Stimulated activated CD8-positive, alpha-beta memory T cell treated with anti-CD3 and anti-CD28 coated beads, Interleukin-15, amount 100 ng/mL, for 4 hours (primary cell): ENCODE data around the gene GPC5.
"Not testable (repeated sequence)": the region's sequence is repeated elsewhere in the genome, so short reads cannot be mapped to it uniquely, and the experiment has no call there.

Experiments
- DNase-seq, 2 donors: peaks; one replicate each; pipeline ENCODE4 v3.0.0-alpha.2; 2020; ENCODE audit warnings: low read depth in 2 of 2

Gene GPC5

GRCh38 chr13:91398413-91399188, at the start of gene GPC5:
Gene GPC5, plus strand, starts transcription at chr13:91398621.
- peak; percentile 63 to 74 for DNase-seq

DNA sequence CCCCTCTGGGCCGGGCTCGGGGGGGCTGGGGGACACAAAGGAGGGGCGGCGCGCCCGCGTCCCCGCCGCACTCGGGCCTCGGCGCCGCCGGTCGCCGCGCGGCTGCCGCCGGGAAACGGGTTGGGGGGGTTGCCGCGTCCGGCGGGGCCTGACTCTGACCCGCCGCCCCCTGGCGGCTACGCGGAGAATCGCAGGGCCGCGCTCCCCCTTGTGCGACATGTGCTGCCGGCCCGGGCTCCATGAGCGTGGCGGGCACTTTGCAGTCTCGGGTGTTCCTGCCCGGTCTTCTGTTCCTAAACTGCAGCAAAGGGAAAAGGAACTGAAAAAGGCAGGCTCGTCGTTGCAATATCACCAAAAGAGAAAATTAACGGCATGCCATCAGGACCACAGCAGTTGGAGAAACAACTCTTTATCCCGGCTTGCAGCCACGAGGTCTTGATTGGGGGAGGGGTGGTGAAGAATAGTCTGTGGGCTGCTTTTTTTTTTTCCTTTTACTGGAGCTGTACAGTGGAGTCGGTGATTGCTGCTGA, 49.5 kb upstream of the GPC5 start:
- peak; percentile 78 to 83 for DNase-seq

GRCh38 chr13:91349992-91350911, 48.2 kb upstream of the GPC5 start:
- DNase-seq: no peak

DNA sequence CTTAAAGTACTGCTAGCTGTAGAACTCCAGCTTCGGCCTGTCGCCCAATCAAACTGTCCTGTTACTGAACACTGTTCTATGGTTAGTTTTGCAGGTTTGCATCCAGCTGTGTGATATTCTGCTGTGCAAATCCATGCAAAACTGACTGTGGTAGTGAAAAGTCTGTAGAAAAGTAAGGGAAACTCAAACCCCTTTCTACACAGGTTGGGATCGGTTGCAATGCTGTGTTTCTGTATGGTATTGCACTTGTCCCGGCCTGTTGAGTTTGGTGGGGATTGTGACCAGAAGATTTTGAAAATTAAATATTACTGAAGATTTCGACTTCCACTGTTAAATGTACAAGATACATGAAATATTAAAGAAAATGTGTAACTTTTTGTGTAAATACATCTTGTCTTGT, 47.3 kb upstream of the GPC5 start:
- DNase-seq: no peak

DNA sequence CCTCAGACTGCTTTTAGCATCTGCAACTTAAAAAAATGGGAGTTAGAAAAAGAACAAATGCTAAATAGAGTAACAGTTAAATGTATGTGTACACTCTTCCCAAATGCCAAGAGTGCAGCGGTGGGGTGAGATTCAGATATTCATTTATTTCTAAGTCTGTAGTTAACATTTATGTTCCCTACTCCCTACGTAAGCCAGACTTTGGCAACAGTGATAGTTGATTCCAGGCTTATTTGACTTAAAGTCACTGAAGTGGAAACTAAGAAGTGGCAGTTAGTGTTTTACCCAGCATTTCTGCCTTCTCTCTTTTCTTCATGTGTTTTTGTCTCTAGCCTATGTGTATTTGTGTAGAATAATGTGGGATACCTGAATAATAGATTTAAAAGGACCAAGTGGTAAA, 46.4 kb upstream of the GPC5 start:
- no peak for DNase-seq

DNA sequence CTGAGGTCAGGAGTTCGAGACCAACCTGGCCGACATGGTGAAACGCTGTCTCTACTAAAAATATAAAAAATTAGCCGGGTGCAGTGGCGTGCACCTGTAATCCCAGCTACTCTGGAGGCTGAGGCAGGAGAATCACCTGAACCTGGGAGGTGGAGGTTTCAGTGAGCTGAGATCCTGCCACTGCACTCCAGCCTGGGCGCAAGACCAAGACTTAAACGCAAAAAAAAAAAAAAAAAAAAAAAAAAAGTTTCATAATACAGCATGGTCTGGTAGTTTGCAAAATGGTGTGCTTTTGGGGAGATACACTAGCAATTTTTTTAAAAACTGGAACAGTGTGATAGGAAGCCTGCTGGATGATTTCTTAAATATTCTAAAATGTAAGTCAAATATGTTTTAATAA, 45.5 kb upstream of the GPC5 start:
- DNase-seq: not testable (repeated sequence)

- DNase-seq: no peak
Observed at GRCh38 chr13:91353494-91353893, 44.9 kb upstream of the GPC5 start.

DNA sequence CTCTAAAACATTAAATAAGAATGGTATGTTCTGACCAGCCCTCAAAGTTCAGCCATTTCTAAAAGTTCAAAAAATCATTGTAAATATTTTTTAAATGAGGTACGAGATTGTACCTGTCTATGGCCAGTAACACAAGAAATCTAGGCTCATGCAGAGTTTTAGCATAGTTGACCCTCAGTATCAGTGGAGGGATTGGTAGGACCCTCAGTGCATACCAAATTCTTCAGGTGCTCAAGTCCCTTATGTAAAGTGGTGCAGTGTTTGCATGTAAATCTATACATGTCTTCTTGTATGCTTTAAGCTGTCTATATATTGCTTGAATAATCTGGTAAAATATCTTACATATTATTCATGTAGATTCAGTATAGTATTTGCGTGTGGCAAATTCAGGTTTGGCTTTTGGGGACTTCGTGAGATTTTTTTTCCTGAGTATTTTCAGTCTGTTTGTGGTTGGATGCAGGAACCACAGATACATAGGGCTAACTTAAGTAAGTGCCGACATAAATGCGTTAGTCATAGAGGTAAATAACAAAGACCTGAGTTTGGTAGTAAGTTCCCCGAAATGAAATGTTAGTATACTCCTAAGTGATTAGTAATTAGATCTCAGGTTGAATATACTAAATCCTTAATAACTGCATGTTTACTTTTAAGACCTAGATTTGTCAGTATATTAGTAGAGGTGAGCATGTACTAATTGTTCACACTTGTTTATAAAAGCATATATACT, 43.2 kb upstream of the GPC5 start:
- DNase-seq: no peak

- DNase-seq: no peak
Observed at GRCh38 chr13:91355826-91356710, 42.4 kb upstream of the GPC5 start.

GRCh38 chr13:91356919-91357612, 41.4 kb upstream of the GPC5 start:
- no peak for DNase-seq

DNA sequence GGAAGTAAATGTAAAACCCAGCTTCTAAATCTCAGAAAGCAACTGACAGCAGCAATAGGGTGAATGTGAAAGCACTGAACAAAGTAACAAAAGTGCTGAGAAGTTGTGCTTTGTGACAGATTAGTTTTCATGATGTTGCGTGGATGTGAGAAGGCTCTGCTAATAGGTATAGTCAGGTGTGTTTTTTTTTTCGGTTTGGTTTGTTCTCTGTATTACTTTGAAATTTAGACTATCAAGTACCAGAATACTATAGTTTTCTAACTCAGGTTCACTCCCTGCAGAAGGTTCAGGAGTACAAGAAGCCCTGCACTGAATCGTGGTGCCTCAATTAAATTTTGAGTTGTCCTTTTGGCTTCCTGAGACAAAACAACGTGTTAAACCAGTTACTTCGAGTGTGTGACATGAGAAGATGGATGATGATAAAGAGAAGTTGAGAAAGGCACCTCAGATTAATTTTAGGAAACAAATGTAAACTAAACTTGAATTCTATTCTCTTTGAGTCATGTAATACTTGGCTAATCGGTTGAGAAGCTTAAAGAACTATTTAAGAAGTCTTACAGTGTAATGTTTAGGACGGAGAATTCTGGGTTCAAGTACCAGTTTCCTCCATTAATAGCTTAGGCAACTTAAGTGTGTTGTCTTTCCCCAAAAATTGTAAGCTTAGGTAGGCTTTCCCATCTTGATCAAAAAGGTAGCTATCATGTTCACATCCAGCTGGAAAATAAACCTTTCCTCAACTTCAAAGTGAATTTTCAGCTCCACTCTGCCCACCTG, 40.6 kb upstream of the GPC5 start:
- no peak for DNase-seq

DNA sequence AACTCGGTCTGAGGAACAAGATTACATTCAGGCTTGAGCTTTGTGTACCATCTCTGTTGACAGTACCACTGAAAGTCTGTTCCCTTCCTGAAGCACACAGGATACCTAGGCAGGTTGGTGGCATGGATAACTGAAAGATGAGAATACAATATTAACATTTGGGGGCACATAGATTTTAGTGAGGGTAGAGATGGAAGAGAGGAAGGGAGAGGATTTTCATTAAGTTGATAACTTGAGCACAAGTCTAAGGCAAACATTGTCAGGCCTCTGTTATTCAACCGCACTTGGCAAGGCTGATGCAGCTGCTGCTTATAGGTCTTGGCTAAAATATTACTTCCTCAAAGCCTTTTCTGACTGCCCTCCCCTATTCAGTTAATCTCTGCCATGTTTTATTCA, 40.0 kb upstream of the GPC5 start:
- no peak for DNase-seq

- no peak for DNase-seq
Observed at GRCh38 chr13:91359111-91359510, 39.3 kb upstream of the GPC5 start.

DNA sequence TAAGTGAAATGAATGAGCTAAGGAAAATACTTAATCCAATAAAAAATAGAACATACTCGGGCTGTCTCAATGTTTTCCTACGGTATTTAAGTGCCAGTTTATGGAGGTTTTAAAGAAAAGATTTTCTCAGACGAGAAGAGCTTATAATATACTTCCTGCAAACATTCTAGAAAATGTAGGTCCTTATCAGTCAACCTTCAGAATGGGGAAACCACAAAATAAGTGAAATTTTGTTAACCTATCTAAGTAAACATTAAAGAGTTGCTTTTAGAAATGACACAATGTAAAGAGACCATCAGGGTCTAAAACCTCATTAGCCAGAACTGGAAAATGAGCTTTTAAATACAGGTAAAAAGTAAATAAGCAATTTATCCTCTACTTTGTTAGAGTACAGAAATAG, 38.8 kb upstream of the GPC5 start:
- no peak for DNase-seq

DNA sequence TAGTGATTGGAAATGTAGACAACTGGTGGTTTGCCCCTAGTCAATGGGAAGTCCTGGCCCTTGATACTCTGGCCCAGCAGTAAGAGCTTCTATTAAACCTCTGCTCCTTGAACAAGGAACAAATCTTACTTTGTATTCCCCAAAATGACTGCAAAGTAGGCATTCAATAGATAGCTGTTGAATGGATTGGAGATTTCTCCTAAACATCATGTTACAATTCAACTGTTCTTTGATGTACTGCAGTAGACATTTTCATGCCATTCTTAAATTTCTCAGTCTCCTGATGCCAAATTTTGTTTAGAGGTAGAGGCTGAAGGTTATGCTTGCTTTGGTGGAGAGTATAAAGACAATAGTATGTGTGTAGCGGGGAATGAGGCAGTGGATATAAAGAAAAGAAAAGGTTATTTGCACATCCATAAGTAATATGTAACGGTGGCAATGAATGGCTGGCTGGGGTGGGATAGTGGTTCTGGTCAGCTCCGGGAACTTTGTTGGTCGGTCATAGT, 38.1 kb upstream of the GPC5 start:
- DNase-seq: no peak

DNA sequence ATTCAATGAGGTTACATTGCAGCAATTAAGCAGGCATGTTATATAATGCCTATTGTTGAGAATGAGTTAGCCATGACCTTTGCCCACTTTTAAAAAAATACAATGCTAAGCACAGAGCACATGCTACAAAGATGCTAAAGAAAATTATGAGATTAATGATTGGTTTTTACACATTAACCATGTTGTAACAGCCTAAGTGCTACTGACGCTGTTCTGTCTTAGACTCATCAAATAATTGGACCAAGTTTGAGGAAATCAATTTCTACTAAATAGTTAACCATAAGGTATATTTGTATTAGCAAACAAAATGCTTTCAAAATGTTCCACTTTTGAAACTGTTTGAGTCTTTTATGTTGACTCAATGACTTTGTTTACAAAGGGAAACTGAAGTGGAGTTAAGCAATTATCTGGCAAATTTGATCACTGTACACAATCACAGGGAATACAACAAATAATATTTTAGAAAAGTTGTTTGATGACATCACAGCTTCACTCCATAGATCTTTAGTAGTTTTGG, 36.6 kb upstream of the GPC5 start:
- no peak for DNase-seq

- DNase-seq: no peak
Observed at GRCh38 chr13:91362908-91363307, 35.5 kb upstream of the GPC5 start.

- DNase-seq: no peak
Observed at GRCh38 chr13:91368101-91368500, 30.3 kb upstream of the GPC5 start.
